Neural crest cell (in vitro differentiated cells): ENCODE results near the gene MARCO. TPM values are rescaled to one million over a fixed set of nuclear protein-coding genes. Genes with fewer than 3 reads are reported as not detected.

Source experiments
- DNase-seq: peaks from one replicate; pipeline ENCODE4 v3.0.0; 2021; ENCODE audit warnings: low read depth, mixed read lengths, low spot score
- H3K27ac Mint-ChIP-seq: one replicate; pipeline ENCODE4 v1.8.0; 2021; ENCODE audit warnings: mild to moderate bottlenecking, mixed read lengths; ENCODE audit not compliant: unreplicated experiment
- H3K27me3 Mint-ChIP-seq: 2 replicates; pipeline ENCODE4 v1.8.0; 2021; ENCODE audit warnings: low read depth, mild to moderate bottlenecking, mixed read lengths
- H3K36me3 Mint-ChIP-seq: 2 replicates; pipeline ENCODE4 v1.8.0; 2021; ENCODE audit warnings: low read depth, mild to moderate bottlenecking, mixed read lengths
- H3K4me1 Mint-ChIP-seq: 2 replicates; pipeline ENCODE4 v1.8.0; 2021; ENCODE audit warnings: mixed read lengths
- H3K4me3 Mint-ChIP-seq: one replicate; pipeline ENCODE4 v1.8.0; 2021; ENCODE audit warnings: mild to moderate bottlenecking, mixed read lengths
- H3K9me3 Mint-ChIP-seq: 2 replicates; pipeline ENCODE4 v1.8.0; 2021; ENCODE audit warnings: mixed read lengths
- total RNA-seq: library from RNA; stranded (reverse); gene quantifications from 2 replicates; pipeline ENCODE4 v1.2.1, GENCODE V29; 2021
- TF ChIP-seq, protein P1 (sequence below): fragments of 200-600 bp; sonication (generic); conservative IDR thresholded peaks from 2 replicates; pipeline ENCODE4 v1.5.0; 2021; ENCODE audit warnings: antibody characterized with exemption, mild to moderate bottlenecking

Gene MARCO
- total RNA-seq, 1 donor from 2014 or later: 0.54 TPM

DNA sequence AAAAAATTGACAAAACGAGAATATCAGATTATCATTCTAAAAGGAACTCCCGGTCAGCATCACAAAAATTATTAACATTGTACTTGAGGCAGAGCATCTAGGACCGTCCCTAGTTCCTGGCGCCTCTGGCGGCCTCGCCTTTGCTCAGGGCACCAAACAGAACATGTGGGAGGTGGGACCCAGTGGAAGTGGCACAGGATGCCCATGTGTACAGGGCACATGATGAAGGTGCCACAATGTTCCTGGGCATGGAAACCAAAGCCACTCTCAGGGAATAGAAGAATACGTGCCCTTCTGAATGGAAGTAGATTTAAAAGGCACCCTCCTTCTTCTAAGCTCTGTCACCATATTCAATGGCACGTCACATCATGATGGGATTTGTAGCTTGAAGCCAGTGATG lies 30.1 kb upstream of the MARCO start:
- Mint-ChIP-seq H3K4me3 (no peak overlapping the region), H3K9me3 (no peaks in the 10 kb centered on the region), H3K27me3 (peaks cover 10% of the 10 kb centered on the region), H3K36me3 (no peaks in the 10 kb centered on the region), H3K27ac (no peak overlapping the region), H3K4me1 (peaks cover 10% of the 10 kb centered on the region)
- TF ChIP-seq, protein P1, sequence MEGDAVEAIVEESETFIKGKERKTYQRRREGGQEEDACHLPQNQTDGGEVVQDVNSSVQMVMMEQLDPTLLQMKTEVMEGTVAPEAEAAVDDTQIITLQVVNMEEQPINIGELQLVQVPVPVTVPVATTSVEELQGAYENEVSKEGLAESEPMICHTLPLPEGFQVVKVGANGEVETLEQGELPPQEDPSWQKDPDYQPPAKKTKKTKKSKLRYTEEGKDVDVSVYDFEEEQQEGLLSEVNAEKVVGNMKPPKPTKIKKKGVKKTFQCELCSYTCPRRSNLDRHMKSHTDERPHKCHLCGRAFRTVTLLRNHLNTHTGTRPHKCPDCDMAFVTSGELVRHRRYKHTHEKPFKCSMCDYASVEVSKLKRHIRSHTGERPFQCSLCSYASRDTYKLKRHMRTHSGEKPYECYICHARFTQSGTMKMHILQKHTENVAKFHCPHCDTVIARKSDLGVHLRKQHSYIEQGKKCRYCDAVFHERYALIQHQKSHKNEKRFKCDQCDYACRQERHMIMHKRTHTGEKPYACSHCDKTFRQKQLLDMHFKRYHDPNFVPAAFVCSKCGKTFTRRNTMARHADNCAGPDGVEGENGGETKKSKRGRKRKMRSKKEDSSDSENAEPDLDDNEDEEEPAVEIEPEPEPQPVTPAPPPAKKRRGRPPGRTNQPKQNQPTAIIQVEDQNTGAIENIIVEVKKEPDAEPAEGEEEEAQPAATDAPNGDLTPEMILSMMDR: no peak
- no peak for DNase-seq

DNA sequence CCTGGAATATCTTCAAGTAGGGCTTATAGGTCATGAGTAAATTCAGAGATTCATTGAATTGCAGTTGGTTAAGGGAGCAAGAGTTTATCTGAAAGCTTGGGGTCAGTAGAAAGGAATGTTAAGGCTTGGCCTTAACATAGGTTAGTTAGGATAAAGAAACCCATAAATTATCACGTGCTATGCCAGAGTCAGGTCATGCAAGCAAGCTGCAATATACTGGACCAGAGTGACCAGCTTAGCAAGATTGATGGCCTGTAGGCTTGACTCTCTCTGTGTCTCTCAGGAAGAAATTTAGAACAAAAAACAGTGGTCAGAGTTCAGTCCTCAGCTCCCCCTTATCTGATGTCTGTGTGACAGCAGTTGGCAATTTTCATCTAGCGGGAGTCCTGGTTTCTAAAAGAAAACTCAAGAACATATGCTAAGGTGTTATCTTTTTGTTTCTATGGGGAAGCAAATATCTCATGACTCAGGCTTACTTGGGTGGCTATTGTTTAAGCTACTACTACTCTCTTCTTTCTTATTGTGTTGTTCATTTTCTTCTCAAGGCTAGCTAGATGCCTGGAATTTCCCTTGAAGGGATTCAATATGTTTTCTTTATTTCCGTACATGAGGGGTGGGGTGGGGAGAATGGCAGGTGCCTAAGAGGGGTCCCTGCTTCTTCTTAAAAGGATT lies 28.7 kb upstream of the MARCO start:
- Mint-ChIP-seq H3K27me3 (peaks cover 10% of the 10 kb centered on the region), H3K36me3 (no peaks in the 10 kb centered on the region), H3K27ac (no peak overlapping the region), H3K4me1 (peaks cover under 1% of the 10 kb centered on the region), H3K9me3 (no peaks in the 10 kb centered on the region), H3K4me3 (no peak overlapping the region)
- no peak for DNase-seq
- TF ChIP-seq, protein P1: no peak

- Mint-ChIP-seq H3K4me3 (no peak overlapping the region), H3K36me3 (no peaks in the 10 kb centered on the region), H3K27me3 (peaks cover 10% of the 10 kb centered on the region), H3K27ac (no peak overlapping the region), H3K4me1 (no peaks in the 10 kb centered on the region), H3K9me3 (no peaks in the 10 kb centered on the region)
- DNase-seq: no peak
- TF ChIP-seq, protein P1: no peak
Observed at GRCh38 chr2:118913803-118914645, 28.0 kb upstream of the MARCO start.

GRCh38 chr2:118914721-118915453 lies 27.1 kb upstream of the MARCO start:
- TF ChIP-seq, protein P1: no peak
- no peak for DNase-seq
- Mint-ChIP-seq H3K9me3 (no peaks in the 10 kb centered on the region), H3K4me3 (no peak overlapping the region), H3K4me1 (no peaks in the 10 kb centered on the region), H3K27me3 (peaks cover 10% of the 10 kb centered on the region), H3K36me3 (no peaks in the 10 kb centered on the region), H3K27ac (no peak overlapping the region)

DNA sequence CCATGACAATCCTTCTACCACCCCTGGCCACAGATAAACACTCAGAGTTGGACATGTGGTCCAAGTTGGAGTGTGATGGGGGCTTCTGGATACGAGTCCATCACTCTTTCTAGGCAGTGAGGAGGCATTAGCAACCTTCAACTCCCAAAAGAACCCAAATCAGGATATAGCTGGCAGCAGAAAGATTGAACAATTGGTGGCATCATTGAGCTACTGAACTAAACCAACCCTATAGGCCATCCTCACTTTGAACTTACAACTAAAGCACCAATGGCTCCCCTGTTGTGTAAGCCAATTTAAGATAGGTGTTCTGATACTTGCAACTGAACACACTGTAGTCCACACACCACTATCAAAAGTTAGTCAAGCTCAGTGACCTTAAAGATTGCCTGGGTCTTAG lies 24.0 kb upstream of the MARCO start:
- no peak overlapping the region for H3K4me3 Mint-ChIP-seq
- DNase-seq: no peak
- no peaks in the 10 kb centered on the region for H3K4me1 Mint-ChIP-seq
- H3K27ac Mint-ChIP-seq: no peak overlapping the region
- TF ChIP-seq, protein P1: no peak
- H3K9me3 Mint-ChIP-seq: no peaks in the 10 kb centered on the region
- no peaks in the 10 kb centered on the region for H3K36me3 Mint-ChIP-seq
- H3K27me3 Mint-ChIP-seq: peaks cover 13% of the 10 kb centered on the region
